Glutamatergic neuron (in vitro differentiated cells): Measurements from ENCODE around the gene CGB1. TPM values are rescaled to one million over a fixed set of nuclear protein-coding genes. Genes with fewer than 3 reads are reported as not detected.

Experiments used
- DNase-seq: peaks from one replicate; pipeline ENCODE4 v3.0.0; 2022
- H3K27ac Mint-ChIP-seq: one replicate; pipeline ENCODE4 v1.8.0; 2020; ENCODE audit warnings: mild to moderate bottlenecking, mixed read lengths, inconsistent platforms; ENCODE audit not compliant: unreplicated experiment
- H3K27me3 Mint-ChIP-seq: one replicate; pipeline ENCODE4 v1.8.0; 2020; ENCODE audit warnings: mild to moderate bottlenecking, moderate library complexity, mixed read lengths, inconsistent platforms; ENCODE audit not compliant: unreplicated experiment
- H3K36me3 Mint-ChIP-seq: one replicate; pipeline ENCODE4 v1.8.0; 2020; ENCODE audit warnings: mild to moderate bottlenecking, mixed read lengths, inconsistent platforms; ENCODE audit not compliant: unreplicated experiment
- H3K4me1 Mint-ChIP-seq: one replicate; pipeline ENCODE4 v1.8.0; 2020; ENCODE audit warnings: mild to moderate bottlenecking, low read depth, mixed read lengths, inconsistent platforms; ENCODE audit not compliant: unreplicated experiment
- H3K4me3 Mint-ChIP-seq: one replicate; pipeline ENCODE4 v1.8.0; 2020; ENCODE audit warnings: mild to moderate bottlenecking, mixed read lengths, inconsistent platforms; ENCODE audit not compliant: unreplicated experiment
- H3K9me3 Mint-ChIP-seq: one replicate; pipeline ENCODE4 v1.8.0; 2020; ENCODE audit warnings: mild to moderate bottlenecking, moderate library complexity, mixed read lengths, inconsistent platforms; ENCODE audit not compliant: unreplicated experiment
- CTCF ChIP-seq: fragments of 200-600 bp; sonication (generic); IDR thresholded peaks from one replicate; pipeline ENCODE4 v1.5.0; 2021; ENCODE audit not compliant: partially characterized antibody, unreplicated experiment
- microRNA-seq: library from miRNA; unstranded; fragments of <30 nt; microRNA quantifications from one replicate; pipeline ENCODE4, GENCODE V29; 2020; ENCODE audit not compliant: unreplicated experiment
- total RNA-seq: library from RNA; stranded (reverse); fragmentation: NEBNext Ultra II Directional; extraction: Animal tissue kit (Norgen Biotek cat#: 25700); gene quantifications from one replicate; pipeline ENCODE4 v1.2.1, GENCODE V29; 2021; ENCODE audit not compliant: unreplicated experiment

The CGB1 gene
- total RNA-seq, 1 donor from 2014 or later = not detected

GRCh38 chr19:48988286-48988685 is 48.4 kb downstream of the CGB1 start:
- DNase-seq = no peak
- Mint-ChIP-seq H3K36me3 (no peaks in the 10 kb centered on the region), H3K4me3 (no peak overlapping the region), H3K27ac (no peak overlapping the region), H3K27me3 (peaks cover 2% of the 10 kb centered on the region), H3K4me1 (peaks cover 9% of the 10 kb centered on the region), H3K9me3 (peaks cover 14% of the 10 kb centered on the region)
- TF ChIP-seq CTCF = no peak

GRCh38 chr19:48987323-48987722 is 49.4 kb downstream of the CGB1 start:
- H3K27ac Mint-ChIP-seq = no peak overlapping the region
- H3K4me3 Mint-ChIP-seq = no peak overlapping the region
- H3K36me3 Mint-ChIP-seq = no peaks in the 10 kb centered on the region
- no peak for DNase-seq
- peaks cover 5% of the 10 kb centered on the region for H3K27me3 Mint-ChIP-seq
- no peak for TF ChIP-seq CTCF
- H3K4me1 Mint-ChIP-seq = peaks cover 9% of the 10 kb centered on the region
- H3K9me3 Mint-ChIP-seq = peaks cover 14% of the 10 kb centered on the region

- no peak for DNase-seq
- TF ChIP-seq CTCF = no peak
- H3K4me1 Mint-ChIP-seq = peaks cover 9% of the 10 kb centered on the region
- no peaks in the 10 kb centered on the region for H3K36me3 Mint-ChIP-seq
- no peak overlapping the region for H3K4me3 Mint-ChIP-seq
- H3K27ac Mint-ChIP-seq = no peak overlapping the region
- H3K27me3 Mint-ChIP-seq = peaks cover 7% of the 10 kb centered on the region
- H3K9me3 Mint-ChIP-seq = peaks cover 14% of the 10 kb centered on the region
These were observed 50.5 kb downstream of the CGB1 start for GRCh38 chr19:48986211-48986610.

DNA sequence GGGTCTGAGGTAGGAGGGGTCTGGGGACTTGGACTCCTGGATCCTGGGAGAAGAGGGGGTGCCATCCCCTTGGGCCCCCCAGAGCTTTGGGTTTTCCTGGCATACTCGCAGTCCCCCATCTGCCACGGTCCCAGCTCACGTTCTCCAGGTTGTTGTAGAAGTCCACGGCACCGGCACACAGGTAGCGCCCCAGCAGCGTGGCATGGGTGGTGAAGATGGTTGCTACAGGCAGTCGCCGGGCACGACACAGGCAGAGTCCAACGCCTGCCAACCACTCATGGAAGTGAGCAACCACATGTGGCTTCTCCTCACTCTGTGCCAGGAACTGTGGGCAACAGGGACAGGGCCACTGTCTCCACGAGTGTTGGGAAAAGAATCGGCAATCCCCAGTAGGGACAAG is 51.0 kb downstream of the CGB1 start:
- H3K27me3 Mint-ChIP-seq = peaks cover 7% of the 10 kb centered on the region

More for the DNA sequence above, 51.0 kb downstream of the CGB1 start:
- H3K27ac Mint-ChIP-seq = no peak overlapping the region
- no peak for TF ChIP-seq CTCF
- H3K4me1 Mint-ChIP-seq = peaks cover 7% of the 10 kb centered on the region
- no peak for DNase-seq
- H3K9me3 Mint-ChIP-seq = peaks cover 11% of the 10 kb centered on the region
- no peak overlapping the region for H3K4me3 Mint-ChIP-seq
- no peaks in the 10 kb centered on the region for H3K36me3 Mint-ChIP-seq

Small RNA genes within 50 kb of the gene (microRNA-seq; reads per million reads assigned to microRNA genes)
- gene MIR6798 = 1.4 reads per million, percentile 3 among the genes with 10 or more reads in this experiment

Other genes starting within 250 kb of the CGB1 start
- 22.3 TPM for gene BCAT2, start 225.9 kb downstream of the CGB1 start, total RNA-seq
- 1.0 TPM for gene HSD17B14, start 200.4 kb downstream of the CGB1 start, total RNA-seq
- 9.4 TPM for gene PLEKHA4, start 168.3 kb downstream of the CGB1 start, total RNA-seq
- 106 TPM for gene PPP1R15A, start 164.5 kb downstream of the CGB1 start, total RNA-seq
- gene TULP2, start 138.2 kb downstream of the CGB1 start, total RNA-seq = not detected
- gene NUCB1, start 136.6 kb downstream of the CGB1 start, total RNA-seq = 115 TPM
- gene DHDH, start 103.2 kb downstream of the CGB1 start, total RNA-seq = not detected
- 87.7 TPM for gene BAX, start 82.0 kb downstream of the CGB1 start, total RNA-seq
- gene FTL, start 71.6 kb downstream of the CGB1 start, total RNA-seq = 875 TPM
- gene GYS1, start 43.6 kb downstream of the CGB1 start, total RNA-seq = 69.0 TPM
- 60.9 TPM for gene RUVBL2, start 43.0 kb downstream of the CGB1 start, total RNA-seq
- gene LHB, start 19.8 kb downstream of the CGB1 start, total RNA-seq = not detected
- gene CGB3, start 12.6 kb downstream of the CGB1 start, total RNA-seq = not detected
- gene CGB2, start 5.0 kb downstream of the CGB1 start, total RNA-seq = not detected
- gene CGB5, start 7.0 kb upstream of the CGB1 start, total RNA-seq = not detected
- not detected for gene CGB8, start 12.2 kb upstream of the CGB1 start, total RNA-seq
- not detected for gene CGB7, start 20.9 kb upstream of the CGB1 start, total RNA-seq
- not detected for gene NTF4, start 27.9 kb upstream of the CGB1 start, total RNA-seq
- not detected for gene KCNA7, start 35.8 kb upstream of the CGB1 start, total RNA-seq
- 300 TPM for gene SNRNP70, start 48.6 kb upstream of the CGB1 start, total RNA-seq
- 32.6 TPM for gene LIN7B, start 77.5 kb upstream of the CGB1 start, total RNA-seq
- 3.2 TPM for gene C19orf73, start 82.2 kb upstream of the CGB1 start, total RNA-seq
- 104 TPM for gene PPFIA3, start 82.6 kb upstream of the CGB1 start, total RNA-seq
- gene HRC, start 118.5 kb upstream of the CGB1 start, total RNA-seq = 26.6 TPM
- 54.1 TPM for gene TRPM4, start 120.9 kb upstream of the CGB1 start, total RNA-seq